Fibroblast of villous mesenchyme (primary cell): Measurements from ENCODE around the gene TGM2. TPM values are rescaled to one million over a fixed set of nuclear protein-coding genes. Genes with fewer than 3 reads are reported as not detected.

Source experiments
- DNase-seq: peaks from one replicate; pipeline ENCODE4 v3.0.0-alpha.2; 2010; ENCODE audit warnings: low read depth
- H3K4me3 ChIP-seq: 2 replicates; pipeline ENCODE4 v1.5.1; 2011; ENCODE audit warnings: low read depth, mild to moderate bottlenecking, low read length
- total RNA-seq: library from RNA; depleted of rRNA; stranded (reverse); fragments of >200 nt; gene quantifications from 2 replicates; pipeline ENCODE4 v1.2.3, GENCODE V29; 2012
- TF ChIP-seq, protein P1 (sequence below): IDR thresholded peaks from 2 replicates; pipeline ENCODE4 v1.5.1; 2012; ENCODE audit warnings: low read depth, mild to moderate bottlenecking, low read length; ENCODE audit not compliant: insufficient read depth

The TGM2 gene
- total RNA-seq, 1 donor, result 2,020 TPM

DNA sequence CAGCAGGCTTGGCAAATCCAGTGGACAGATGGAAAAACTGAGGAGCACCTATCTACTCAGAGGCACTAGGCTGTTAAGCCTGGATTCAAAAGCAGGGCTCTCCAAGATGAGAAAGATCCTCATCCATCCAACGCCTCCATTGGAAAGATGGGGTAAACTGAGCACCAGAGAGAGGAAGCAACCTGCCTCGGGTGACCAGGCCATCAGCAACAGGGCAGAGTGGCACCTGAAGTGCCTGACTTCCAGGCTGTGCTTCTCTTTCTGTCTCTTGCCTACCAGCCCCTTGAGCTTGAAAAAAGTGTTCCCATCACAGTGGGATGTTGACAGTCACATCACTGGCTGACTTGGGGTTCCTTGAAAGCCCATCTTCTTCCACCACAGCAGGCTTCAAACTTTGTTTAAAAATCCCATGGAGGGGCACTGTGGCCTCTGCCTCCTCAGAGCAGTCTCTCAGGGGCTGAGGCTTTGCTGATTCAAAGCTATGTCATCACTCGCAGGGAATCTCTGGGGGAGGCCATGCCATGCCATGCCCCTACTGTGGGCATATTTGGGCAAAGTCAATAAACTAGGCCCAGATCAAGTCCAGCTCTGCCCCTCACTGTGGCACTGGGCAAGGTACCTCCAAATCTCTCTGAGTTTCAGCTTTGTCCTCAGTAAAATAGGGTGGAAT is 44.8 kb upstream of the TGM2 start:
- DNase-seq, result no peak
- TF ChIP-seq, protein P1, sequence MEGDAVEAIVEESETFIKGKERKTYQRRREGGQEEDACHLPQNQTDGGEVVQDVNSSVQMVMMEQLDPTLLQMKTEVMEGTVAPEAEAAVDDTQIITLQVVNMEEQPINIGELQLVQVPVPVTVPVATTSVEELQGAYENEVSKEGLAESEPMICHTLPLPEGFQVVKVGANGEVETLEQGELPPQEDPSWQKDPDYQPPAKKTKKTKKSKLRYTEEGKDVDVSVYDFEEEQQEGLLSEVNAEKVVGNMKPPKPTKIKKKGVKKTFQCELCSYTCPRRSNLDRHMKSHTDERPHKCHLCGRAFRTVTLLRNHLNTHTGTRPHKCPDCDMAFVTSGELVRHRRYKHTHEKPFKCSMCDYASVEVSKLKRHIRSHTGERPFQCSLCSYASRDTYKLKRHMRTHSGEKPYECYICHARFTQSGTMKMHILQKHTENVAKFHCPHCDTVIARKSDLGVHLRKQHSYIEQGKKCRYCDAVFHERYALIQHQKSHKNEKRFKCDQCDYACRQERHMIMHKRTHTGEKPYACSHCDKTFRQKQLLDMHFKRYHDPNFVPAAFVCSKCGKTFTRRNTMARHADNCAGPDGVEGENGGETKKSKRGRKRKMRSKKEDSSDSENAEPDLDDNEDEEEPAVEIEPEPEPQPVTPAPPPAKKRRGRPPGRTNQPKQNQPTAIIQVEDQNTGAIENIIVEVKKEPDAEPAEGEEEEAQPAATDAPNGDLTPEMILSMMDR, result no peak

DNA sequence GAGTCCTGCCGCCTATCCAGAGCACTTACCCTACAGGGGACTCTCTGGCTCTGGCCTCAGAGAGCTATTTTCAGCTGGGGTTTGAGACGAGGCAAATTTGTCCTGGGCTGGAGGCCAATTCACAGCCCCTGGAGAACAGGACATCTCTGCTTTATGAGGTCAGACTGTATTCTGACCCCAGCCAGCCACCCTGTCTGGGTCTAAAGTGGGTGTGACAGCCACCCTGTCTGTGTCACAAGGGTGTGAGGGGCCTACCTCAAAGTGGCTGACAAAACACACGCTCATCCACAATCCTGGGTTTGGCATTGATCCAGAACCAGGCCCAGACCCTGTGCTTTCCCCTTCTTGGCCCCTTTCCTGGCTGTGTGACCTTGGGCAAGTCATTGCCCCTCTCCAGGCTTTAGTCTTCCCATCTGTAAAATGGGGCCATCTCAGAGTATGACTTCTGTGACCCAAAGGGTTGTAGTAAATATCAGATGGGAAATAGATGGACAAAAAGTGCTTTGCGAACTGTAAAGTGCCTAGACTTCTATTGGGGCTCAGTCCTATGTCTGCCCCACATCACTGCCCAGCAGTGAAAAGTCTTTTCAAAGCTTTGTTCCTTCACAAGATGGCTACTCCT is 44.1 kb upstream of the TGM2 start:
- TF ChIP-seq, protein P1, result no peak
- no peak overlapping the region for H3K4me3 ChIP-seq
- no peak for DNase-seq

More for the DNA sequence above, 44.8 kb upstream of the TGM2 start:
- H3K4me3 ChIP-seq, result no peak overlapping the region

DNA sequence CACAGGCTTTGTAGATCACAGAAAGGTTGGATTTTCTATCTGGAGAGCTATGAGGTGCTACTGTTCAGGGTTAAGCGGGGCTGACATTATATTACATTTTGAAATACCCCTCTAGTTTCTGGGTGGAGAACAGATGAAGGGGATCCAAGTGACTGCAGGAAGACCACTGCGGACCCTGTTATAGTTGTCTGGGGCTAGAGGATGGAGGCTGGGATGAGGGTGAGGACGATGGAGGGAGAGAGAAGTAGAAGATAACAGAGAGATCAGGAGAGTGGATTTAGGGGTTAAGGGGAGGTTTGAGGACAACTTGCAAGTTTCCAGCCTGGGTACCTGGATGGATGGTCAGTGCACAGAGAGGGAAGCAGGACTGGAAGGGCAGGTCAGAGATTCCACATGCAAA is 43.5 kb upstream of the TGM2 start:
- TF ChIP-seq, protein P1, result no peak
- H3K4me3 ChIP-seq, result no peak overlapping the region
- no peak for DNase-seq

DNA sequence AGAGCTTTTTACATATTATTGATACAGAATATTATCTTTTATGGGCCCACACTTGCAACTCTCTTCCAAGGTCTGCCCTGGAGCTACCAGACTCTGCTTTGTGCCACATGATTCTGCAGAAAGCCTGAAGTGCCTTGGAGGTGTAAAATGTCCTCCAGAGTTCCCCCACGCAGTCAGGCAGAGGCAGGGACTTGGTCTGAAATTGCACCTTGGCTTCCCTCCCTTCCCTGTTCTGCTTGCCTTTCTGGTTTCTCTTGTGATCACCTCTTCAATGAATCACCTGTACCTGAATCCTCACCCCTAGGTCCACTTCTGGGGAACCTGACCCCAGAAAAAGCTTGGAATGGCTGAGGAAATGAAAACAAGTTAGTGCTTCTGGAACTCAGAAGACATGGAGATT is 43.0 kb upstream of the TGM2 start:
- TF ChIP-seq, protein P1, result no peak
- no peak overlapping the region for H3K4me3 ChIP-seq
- DNase-seq, result no peak

DNA sequence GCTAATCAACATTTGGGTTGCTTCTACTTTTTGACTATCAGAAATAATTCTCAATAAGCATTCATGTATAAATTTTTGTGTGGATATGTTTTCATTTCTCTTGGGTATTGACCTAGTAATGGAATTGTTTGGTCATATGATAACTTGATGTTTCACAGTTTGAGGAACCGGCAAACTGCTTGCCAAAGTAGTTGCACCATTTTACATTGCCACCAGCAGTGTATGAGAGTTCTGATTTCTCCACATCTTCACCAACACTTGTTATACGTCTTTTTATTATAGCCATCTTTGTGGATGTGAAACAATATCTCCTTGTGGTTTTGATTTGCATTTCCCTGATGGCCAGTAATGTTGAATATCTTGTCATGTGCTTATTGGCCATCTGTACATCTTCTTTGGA is 42.6 kb upstream of the TGM2 start:
- TF ChIP-seq, protein P1, result no peak
- no peak for DNase-seq
- no peak overlapping the region for H3K4me3 ChIP-seq

DNA sequence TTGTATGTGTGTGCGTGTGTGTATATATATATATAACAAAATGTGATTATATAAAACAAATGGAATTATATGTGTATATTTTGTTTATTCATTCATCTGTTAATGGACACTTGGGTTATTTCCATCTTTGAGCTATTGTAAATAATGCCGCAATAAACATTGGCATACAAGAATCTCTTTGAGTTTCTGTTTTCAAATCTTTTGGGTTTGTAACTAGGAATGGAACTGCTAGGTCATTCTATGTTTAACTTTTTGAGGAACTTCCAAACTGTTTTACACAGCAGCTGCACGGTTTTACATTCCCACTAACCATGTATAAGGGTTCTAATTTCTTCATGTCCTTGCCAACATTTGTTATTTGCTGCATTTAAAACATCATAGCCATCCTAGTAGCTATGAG is 39.9 kb upstream of the TGM2 start:
- no peak overlapping the region for H3K4me3 ChIP-seq
- TF ChIP-seq, protein P1, result no peak
- DNase-seq, result no peak

DNA sequence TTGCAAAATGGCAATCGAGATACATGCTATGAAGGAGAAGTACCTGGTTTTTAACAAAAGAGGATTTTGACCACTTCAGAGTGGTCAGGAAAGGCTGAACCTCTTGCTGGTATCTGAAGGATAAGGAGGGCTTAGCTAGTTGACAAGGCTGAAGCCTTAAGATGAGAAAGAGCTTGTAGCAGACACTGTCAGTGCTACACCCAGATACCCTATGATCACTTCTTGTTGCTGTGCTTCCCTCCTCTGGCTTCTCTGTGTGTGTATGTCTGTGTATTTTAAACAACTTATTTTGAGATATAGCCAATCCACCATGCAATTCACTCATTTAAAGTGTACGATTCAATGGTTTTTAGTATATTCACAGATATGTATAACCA is 38.9 kb upstream of the TGM2 start:
- TF ChIP-seq, protein P1, result no peak
- no peak for DNase-seq

More for the DNA sequence above, 38.9 kb upstream of the TGM2 start:
- no peak overlapping the region for H3K4me3 ChIP-seq
